Thoracic aorta (tissue), 2 donors: ENCODE measurements around the gene ZNF462. TPM values are rescaled to one million over a fixed set of nuclear protein-coding genes. Genes with fewer than 3 reads are reported as not detected.

Source experiments
- ATAC-seq: fragments of 150-250 bp; one replicate; pipeline ENCODE4 v1.8.0; 2017; ENCODE audit warnings: low read depth; ENCODE audit not compliant: insufficient number of reproducible peaks, low FRiP score
- DNase-seq: peaks from one replicate; pipeline ENCODE4 v3.0.0-alpha.2; 2020; ENCODE audit warnings: low spot score
- H3K27ac ChIP-seq, 2 donors: fragments of 200-600 bp; sonication (generic); 1 replicate in 1 of 2; 2 replicates in 1 of 2; pipeline ENCODE4 v1.5.1; 2016; ENCODE audit warnings: mild to moderate bottlenecking in 2 of 2, moderate library complexity in 2 of 2
- H3K27me3 ChIP-seq: fragments of 200-600 bp; sonication (generic); replicated peaks from 2 replicates; pipeline ENCODE4 v1.6.0; 2016; ENCODE audit warnings: mild to moderate bottlenecking; ENCODE audit not compliant: insufficient read depth
- H3K36me3 ChIP-seq: fragments of 200-600 bp; sonication (generic); one replicate; pipeline ENCODE4 v1.5.1; 2016
- H3K4me1 ChIP-seq, 2 donors: fragments of 200-600 bp; sonication (generic); 1 replicate in 1 of 2; 2 replicates in 1 of 2; pipeline versions ENCODE4 v1.5.1 to v1.6.0; 2016; ENCODE audit warnings: low read depth in 2 of 2, mild to moderate bottlenecking in 1 of 2; ENCODE audit not compliant: control insufficient read depth in 1 of 2
- H3K4me3 ChIP-seq: fragments of 200-600 bp; sonication (generic); 2 replicates; pipeline ENCODE4 v1.5.1; 2016; ENCODE audit warnings: mild to moderate bottlenecking
- H3K9me3 ChIP-seq: fragments of 200-600 bp; sonication (generic); 2 replicates; pipeline ENCODE4 v1.5.1; 2016
- total RNA-seq, 2 donors: library from RNA; depleted of rRNA; stranded (reverse); fragments of >200 nt; gene quantifications; one replicate each; pipeline versions ENCODE4 v1.1.0 to v1.2.3, GENCODE V29; 2016
- TF ChIP-seq, protein P1 (sequence below): fragments of 200-600 bp; sonication (generic); IDR thresholded peaks from one replicate; pipeline ENCODE4 v1.5.1; 2019; ENCODE audit warnings: antibody characterized with exemption

Gene ZNF462
- total RNA-seq, 2 donors from 2014 or later: 9.6 to 12.3 TPM

DNA sequence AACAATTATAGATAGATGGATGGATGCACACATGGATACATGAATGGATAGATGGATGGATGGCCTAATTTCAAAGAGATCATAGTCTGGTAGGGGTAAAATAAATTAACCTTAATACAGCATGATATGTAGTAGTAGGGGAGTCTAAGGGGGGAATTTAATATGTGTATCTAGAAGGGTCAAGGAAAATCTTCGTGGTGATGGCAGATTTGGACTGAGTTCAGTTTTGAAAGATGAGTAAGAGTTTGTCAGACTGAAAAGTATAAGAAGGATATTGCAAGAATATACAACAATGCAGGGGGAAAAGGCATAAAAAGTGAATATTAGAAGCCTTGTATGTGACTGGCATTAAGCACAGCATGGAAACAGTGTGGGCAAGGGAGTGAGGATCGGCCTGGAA, 98.7 kb downstream of the ZNF462 start:
- Histone ChIP-seq H3K27me3 (no peaks in the 10 kb centered on the region), H3K27ac (no peak overlapping the region), H3K36me3 (no peaks in the 10 kb centered on the region), H3K4me1 (no peaks in the 10 kb centered on the region), H3K4me3 (no peak overlapping the region), H3K9me3 (no peaks in the 10 kb centered on the region)
- DNase-seq (no peak), ATAC-seq (no peak)
- TF ChIP-seq, protein P1, sequence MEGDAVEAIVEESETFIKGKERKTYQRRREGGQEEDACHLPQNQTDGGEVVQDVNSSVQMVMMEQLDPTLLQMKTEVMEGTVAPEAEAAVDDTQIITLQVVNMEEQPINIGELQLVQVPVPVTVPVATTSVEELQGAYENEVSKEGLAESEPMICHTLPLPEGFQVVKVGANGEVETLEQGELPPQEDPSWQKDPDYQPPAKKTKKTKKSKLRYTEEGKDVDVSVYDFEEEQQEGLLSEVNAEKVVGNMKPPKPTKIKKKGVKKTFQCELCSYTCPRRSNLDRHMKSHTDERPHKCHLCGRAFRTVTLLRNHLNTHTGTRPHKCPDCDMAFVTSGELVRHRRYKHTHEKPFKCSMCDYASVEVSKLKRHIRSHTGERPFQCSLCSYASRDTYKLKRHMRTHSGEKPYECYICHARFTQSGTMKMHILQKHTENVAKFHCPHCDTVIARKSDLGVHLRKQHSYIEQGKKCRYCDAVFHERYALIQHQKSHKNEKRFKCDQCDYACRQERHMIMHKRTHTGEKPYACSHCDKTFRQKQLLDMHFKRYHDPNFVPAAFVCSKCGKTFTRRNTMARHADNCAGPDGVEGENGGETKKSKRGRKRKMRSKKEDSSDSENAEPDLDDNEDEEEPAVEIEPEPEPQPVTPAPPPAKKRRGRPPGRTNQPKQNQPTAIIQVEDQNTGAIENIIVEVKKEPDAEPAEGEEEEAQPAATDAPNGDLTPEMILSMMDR: no peak

DNA sequence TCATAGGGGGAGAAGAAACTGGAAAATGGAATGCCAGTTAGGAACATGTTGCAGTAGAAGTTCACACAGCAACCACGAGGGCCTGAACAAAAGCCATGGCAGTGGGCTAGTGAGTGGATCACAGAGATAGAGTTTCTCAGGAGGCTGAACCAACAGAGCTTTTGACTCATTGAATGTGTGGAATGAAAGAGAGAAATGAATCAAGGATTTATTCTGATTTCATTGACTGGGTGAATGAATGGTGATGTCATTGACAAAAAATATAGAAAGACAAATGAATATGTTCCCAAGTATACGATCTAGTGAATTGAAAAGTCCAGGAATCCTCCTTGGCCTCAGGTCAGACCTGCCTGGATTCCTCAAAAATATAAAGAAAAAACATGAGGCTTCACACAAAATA, 99.2 kb downstream of the ZNF462 start:
- DNase-seq: no peak
- Histone ChIP-seq H3K4me3 (no peak overlapping the region), H3K27me3 (no peaks in the 10 kb centered on the region), H3K9me3 (no peaks in the 10 kb centered on the region), H3K36me3 (no peaks in the 10 kb centered on the region), H3K4me1 (no peaks in the 10 kb centered on the region), H3K27ac (no peak overlapping the region)
- ATAC-seq: no peak
- TF ChIP-seq, protein P1: no peak

DNA sequence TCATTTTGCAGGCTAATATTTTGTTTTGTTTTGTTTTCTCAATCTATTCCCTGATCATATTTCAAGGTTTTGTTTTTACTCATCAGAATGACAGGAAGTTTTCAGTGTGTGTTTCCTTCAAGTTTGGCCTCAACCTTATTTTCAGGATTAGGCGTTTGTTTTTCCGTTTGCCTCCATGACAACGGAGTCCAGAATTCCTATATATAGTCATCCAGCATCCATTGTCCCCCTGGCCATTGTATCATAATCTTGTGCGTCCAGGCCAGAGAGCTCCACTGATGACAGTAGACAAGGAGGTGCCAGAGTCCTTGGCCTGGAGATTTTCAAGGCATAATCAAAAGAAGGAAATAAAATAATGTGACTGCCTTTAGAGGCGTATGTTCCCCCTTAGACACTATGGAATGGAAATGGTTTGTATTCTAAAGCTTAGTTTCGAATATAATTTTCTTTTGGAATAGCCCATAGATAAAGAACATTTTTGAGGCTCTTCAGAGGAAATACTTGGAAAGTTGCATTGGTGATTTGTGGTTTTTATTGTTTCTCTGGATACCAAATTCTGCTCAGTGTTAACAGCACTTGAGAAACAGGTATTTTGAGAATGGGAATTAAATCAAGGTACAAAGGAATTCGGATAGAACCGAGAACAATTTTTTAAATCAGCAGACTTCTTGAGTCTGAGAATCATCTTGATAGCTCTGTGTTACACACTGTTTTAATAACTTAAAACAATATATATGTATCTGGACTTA, 99.8 kb downstream of the ZNF462 start:
- Histone ChIP-seq H3K9me3 (no peaks in the 10 kb centered on the region), H3K27ac (no peak overlapping the region), H3K36me3 (no peaks in the 10 kb centered on the region), H3K4me3 (no peak overlapping the region), H3K4me1 (no peaks in the 10 kb centered on the region), H3K27me3 (no peaks in the 10 kb centered on the region)
- DNase-seq (no peak), ATAC-seq (no peak)
- TF ChIP-seq, protein P1: no peak

DNA sequence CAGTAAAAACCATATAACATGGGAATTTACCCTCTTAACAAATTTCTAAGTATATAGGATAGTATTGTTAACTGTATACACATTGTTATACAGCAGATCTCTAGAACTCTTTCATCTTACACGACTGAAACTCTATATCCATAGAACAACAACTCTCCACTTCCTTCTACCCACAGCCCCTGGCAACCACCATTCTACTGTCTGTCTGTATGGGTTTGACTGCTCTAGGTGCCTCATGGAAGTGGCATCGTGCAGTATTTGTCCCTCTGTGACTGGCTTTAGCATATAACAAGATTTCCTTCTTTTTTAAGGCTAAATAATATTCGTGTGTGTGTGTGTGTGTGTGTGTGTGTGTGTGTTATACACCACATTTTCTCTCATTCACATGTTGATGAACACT, 100.7 kb downstream of the ZNF462 start:
- Histone ChIP-seq H3K36me3 (no peaks in the 10 kb centered on the region), H3K9me3 (no peaks in the 10 kb centered on the region), H3K27ac (no peak overlapping the region), H3K4me3 (no peak overlapping the region), H3K27me3 (no peaks in the 10 kb centered on the region), H3K4me1 (no peaks in the 10 kb centered on the region)
- DNase-seq (no peak), ATAC-seq (no peak)
- TF ChIP-seq, protein P1: no peak

DNA sequence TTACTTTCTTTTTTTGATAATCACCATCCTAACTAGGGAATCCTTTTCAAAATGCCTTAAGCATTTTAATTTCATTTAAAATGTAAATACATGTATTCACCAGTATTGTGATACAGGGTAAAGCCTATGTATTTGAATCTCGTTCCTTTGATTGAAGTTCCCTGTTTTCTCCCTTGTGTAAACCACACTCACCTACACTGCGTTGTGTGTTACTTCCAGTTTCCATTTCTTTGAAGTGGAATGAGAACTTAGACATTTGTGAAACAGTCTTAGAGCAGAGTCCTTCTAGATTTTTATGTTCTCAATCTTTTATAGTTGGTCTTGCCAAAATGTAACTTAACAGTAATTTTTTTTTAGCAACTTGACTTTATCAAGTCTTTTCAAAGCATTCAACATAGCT, 101.4 kb downstream of the ZNF462 start:
- no peak for ATAC-seq
- Histone ChIP-seq H3K36me3 (no peaks in the 10 kb centered on the region), H3K9me3 (no peaks in the 10 kb centered on the region), H3K4me3 (no peak overlapping the region), H3K27me3 (no peaks in the 10 kb centered on the region), H3K4me1 (no peaks in the 10 kb centered on the region), H3K27ac (no peak overlapping the region)
- TF ChIP-seq, protein P1: no peak
- no peak for DNase-seq
